Testis (tissue), 2 donors: ENCODE measurements around the gene CARMIL1.

ENCODE experiments used
- CTCF ChIP-seq, 3 experiments: fragments of 450-650 bp in 2 of 3; fragments of 200-600 bp in 1 of 3; sonication (generic) in 1 of 3; IDR thresholded peaks; one replicate each; pipeline ENCODE4 v1.5.1; 2016 to 2019; ENCODE audit warnings: antibody characterized with exemption in 3 of 3, mild to moderate bottlenecking in 2 of 3, moderate library complexity in 1 of 3
- POLR2A ChIP-seq: fragments of 450-650 bp; IDR thresholded peaks from one replicate; pipeline ENCODE4 v1.6.1; 2017; ENCODE audit warnings: antibody characterized with exemption, mild to moderate bottlenecking, moderate library complexity

DNA sequence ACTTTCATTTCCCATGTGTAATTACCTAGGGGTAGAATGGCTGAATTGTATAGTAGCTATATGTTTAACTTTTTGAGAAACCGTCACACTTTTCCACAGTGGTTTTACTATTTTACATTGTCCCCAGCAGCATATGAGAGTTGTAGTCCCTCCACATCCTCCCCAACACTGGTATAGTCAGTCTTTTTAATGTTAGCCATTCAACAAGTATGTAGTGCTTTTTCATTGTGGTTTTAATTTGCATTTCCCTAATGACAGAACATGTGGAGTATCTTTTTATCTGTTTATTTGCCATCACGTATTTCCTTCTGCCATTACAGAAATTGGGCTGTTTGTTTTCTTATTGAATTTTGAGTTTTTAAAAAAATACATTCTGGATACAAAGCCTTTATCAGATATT, 148.4 kb downstream of the CARMIL1 start:
- TF ChIP-seq CTCF (IDR thresholded peaks at IDR 0.05) (no peak), POLR2A (no peak)
